OCI-LY1 (cell line): ENCODE data around the gene TLR9.
A peak's percentile ranks its signal among the peaks of the same experiment; 100 is the strongest.

Experiments
- H2AFZ ChIP-seq: fragments of 200-600 bp; sonication (generic), shearing (Covaris generic); 2 replicates; pipeline ENCODE4 v1.6.0; 2014; ENCODE audit warnings: antibody characterized with exemption, mild to moderate bottlenecking, low read length
- H3F3A ChIP-seq: fragments of 200-600 bp; sonication (generic), shearing (Covaris generic); 2 replicates; pipeline ENCODE4 v1.6.0; 2014; ENCODE audit warnings: mild to moderate bottlenecking, antibody characterized with exemption, low read length, moderate library complexity; ENCODE audit not compliant: insufficient read depth
- H3K27ac ChIP-seq: fragments of 200-600 bp; sonication (generic); 2 replicates; pipeline ENCODE4 v1.5.1; 2014; ENCODE audit warnings: low read length, mixed run types, mild to moderate bottlenecking, low read depth; ENCODE audit not compliant: poor library complexity, severe bottlenecking
- H3K27me3 ChIP-seq: fragments of 200-600 bp; sonication (generic); 2 replicates; pipeline ENCODE4 v1.6.0; 2014; ENCODE audit warnings: antibody characterized with exemption, mild to moderate bottlenecking, low read length, moderate library complexity; ENCODE audit not compliant: insufficient read depth
- H3K36me3 ChIP-seq: fragments of 200-600 bp; sonication (generic); 2 replicates; pipeline ENCODE4 v1.6.1; 2014; ENCODE audit warnings: mild to moderate bottlenecking, antibody characterized with exemption, low read length, moderate library complexity, mixed read lengths; ENCODE audit not compliant: insufficient read depth
- H3K4me1 ChIP-seq: fragments of 200-600 bp; sonication (generic); 2 replicates; pipeline ENCODE4 v1.5.1; 2014; ENCODE audit warnings: mild to moderate bottlenecking, low read length, moderate library complexity; ENCODE audit not compliant: insufficient read depth, severe bottlenecking
- H3K4me2 ChIP-seq: fragments of 200-600 bp; sonication (generic), shearing (Covaris generic); 2 replicates; pipeline ENCODE4 v1.6.1; 2014; ENCODE audit warnings: low read length
- H3K4me3 ChIP-seq: fragments of 200-600 bp; sonication (generic); 2 replicates; pipeline ENCODE4 v1.5.1; 2014; ENCODE audit warnings: low read length, low read depth, mild to moderate bottlenecking, mixed read lengths; ENCODE audit not compliant: poor library complexity, severe bottlenecking
- H3K79me2 ChIP-seq: fragments of 200-600 bp; shearing (Covaris generic); 2 replicates; pipeline ENCODE4 v1.6.1; 2016; ENCODE audit warnings: mixed run types, low read length, mixed read lengths; ENCODE audit not compliant: insufficient read depth
- H3K9ac ChIP-seq: fragments of 200-600 bp; sonication (generic), shearing (Covaris generic); 2 replicates; pipeline ENCODE4 v1.6.1; 2014; ENCODE audit warnings: mild to moderate bottlenecking, low read length, mixed read lengths
- H3K9me2 ChIP-seq: fragments of 200-600 bp; sonication (generic), shearing (Covaris generic); 2 replicates; pipeline ENCODE4 v1.6.1; 2014; ENCODE audit warnings: low read depth, mild to moderate bottlenecking, low read length, mixed read lengths
- H3K9me3 ChIP-seq: fragments of 200-600 bp; shearing (Covaris generic); 2 replicates; pipeline ENCODE4 v1.6.1; 2014; ENCODE audit warnings: low read length, mixed read lengths
- H4K20me1 ChIP-seq: fragments of 200-600 bp; sonication (generic), shearing (Covaris generic); 2 replicates; pipeline ENCODE4 v1.6.0; 2016; ENCODE audit warnings: mild to moderate bottlenecking, low read length; ENCODE audit not compliant: insufficient read depth
- CTCF ChIP-seq: fragments of 200-600 bp; sonication (generic), shearing (Covaris generic); IDR thresholded peaks from 2 replicates; pipeline ENCODE4 v1.5.1; 2017; ENCODE audit warnings: mild to moderate bottlenecking, antibody characterized with exemption, low read length, moderate library complexity, mixed read lengths
- EZH2 ChIP-seq: fragments of 200-600 bp; sonication (generic), shearing (Covaris generic); IDR thresholded peaks from 2 replicates; pipeline ENCODE4 v1.8.0; 2017; ENCODE audit warnings: borderline replicate concordance, mixed run types, mild to moderate bottlenecking, antibody characterized with exemption, low read length, moderate library complexity, mixed read lengths

Gene TLR9

GRCh38 chr3:52220380-52221026 lies 4.9 kb downstream of the TLR9 start:
- Histone ChIP-seq H3K4me2 (no peak overlapping the region), H3K79me2 (peaks cover 6% of the 10 kb centered on the region; the same call in 1 of the 2 replicates), H3K27me3 (no peaks in the 10 kb centered on the region), H3K36me3 (peaks cover 47% of the 10 kb centered on the region; the same call in 1 of the 2 replicates), H4K20me1 (no peaks in the 10 kb centered on the region), H3K4me3 (no peak overlapping the region), H3K27ac (no peak overlapping the region), H3K4me1 (peaks cover 43% of the 10 kb centered on the region), H3F3A (no peaks in the 10 kb centered on the region), H2AFZ (no peak overlapping the region), H3K9me3 (no peaks in the 10 kb centered on the region), H3K9me2 (no peaks in the 10 kb centered on the region), H3K9ac (no peak overlapping the region)
- TF ChIP-seq CTCF (peak; percentile 90), EZH2 (no peak)

- no peak overlapping the region for H3K4me3 ChIP-seq
- H3K79me2 ChIP-seq = peaks cover 4% of the 10 kb centered on the region; the same call in 1 of the 2 replicates
- no peak overlapping the region for H2AFZ ChIP-seq
- no peak overlapping the region for H3K27ac ChIP-seq
- peaks cover 59% of the 10 kb centered on the region; the same call in 1 of the 2 replicates for H3K36me3 ChIP-seq
- no peaks in the 10 kb centered on the region for H3K9me3 ChIP-seq
- H3K4me2 ChIP-seq = no peak overlapping the region; the same call in 1 of the 2 replicates
- H3F3A ChIP-seq = no peaks in the 10 kb centered on the region
- no peak for TF ChIP-seq EZH2
- no peak for TF ChIP-seq CTCF
- H3K9me2 ChIP-seq = no peaks in the 10 kb centered on the region
- peaks cover 29% of the 10 kb centered on the region for H3K4me1 ChIP-seq
- no peak overlapping the region for H3K9ac ChIP-seq
- H3K27me3 ChIP-seq = no peaks in the 10 kb centered on the region
- no peaks in the 10 kb centered on the region for H4K20me1 ChIP-seq
These were observed 6.4 kb downstream of the TLR9 start for GRCh38 chr3:52218937-52219650.

- TF ChIP-seq CTCF (no peak), EZH2 (no peak)
- no peak overlapping the region for H2AFZ ChIP-seq
- H3K36me3 ChIP-seq = peaks cover 60% of the 10 kb centered on the region; the same call in 1 of the 2 replicates
- H3K9ac ChIP-seq = no peak overlapping the region
- no peaks in the 10 kb centered on the region for H3K9me3 ChIP-seq
- H3K27me3 ChIP-seq = no peaks in the 10 kb centered on the region
- no peaks in the 10 kb centered on the region for H3K79me2 ChIP-seq
- no peaks in the 10 kb centered on the region for H3F3A ChIP-seq
- no peaks in the 10 kb centered on the region for H4K20me1 ChIP-seq
- H3K4me2 ChIP-seq = no peak overlapping the region; the same call in 1 of the 2 replicates
- H3K9me2 ChIP-seq = no peaks in the 10 kb centered on the region
- no peak overlapping the region for H3K4me3 ChIP-seq
- H3K4me1 ChIP-seq = peaks cover 23% of the 10 kb centered on the region
- H3K27ac ChIP-seq = no peak overlapping the region
These were observed 7.0 kb downstream of the TLR9 start for GRCh38 chr3:52218454-52218853.
